GM21390 (cell line): Measurements from ENCODE around the gene ST6GALNAC4.

Source experiments
- ATAC-seq: cut with Tn5 transposase; IDR thresholded peaks from one replicate; pipeline ENCODE4 v1.9.1; 2021; ENCODE audit not compliant: unreplicated experiment

Gene ST6GALNAC4

DNA sequence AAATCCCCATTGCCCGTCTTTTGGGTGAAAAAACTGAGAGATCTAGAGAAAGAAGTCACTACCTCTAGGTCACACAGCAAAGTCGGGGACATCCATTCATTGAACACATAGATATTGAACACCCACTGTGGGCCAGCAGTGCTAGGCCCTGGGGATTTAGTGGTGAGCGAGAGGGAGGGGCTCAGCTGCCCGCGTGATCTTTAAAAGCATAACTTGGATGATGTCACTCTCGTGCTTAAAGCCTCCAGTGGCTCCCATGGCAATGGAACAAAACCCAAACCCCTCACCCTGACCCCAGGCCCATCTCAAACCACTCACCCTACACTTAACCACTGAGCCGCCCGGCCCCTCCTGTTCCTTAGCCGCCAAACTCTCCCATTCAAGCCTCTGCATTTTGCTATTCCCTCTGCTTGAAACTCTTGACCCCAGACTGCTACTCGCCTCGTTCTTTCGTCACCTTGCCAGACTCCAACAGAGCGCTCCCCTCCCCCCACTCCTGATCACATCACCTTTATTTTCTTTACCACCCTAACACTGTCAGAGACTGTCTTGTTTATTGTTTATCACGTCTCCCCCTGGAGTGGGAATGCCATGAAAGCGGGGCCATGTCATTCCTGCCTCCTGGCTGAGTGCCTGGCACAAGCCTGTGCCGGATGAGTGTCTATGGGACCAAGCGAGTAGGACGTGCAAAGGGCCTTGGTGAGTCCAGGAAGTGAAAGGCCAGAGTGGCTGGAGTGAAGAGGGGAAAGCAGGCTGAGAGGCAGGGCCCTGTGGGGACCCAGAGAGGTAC, 14.4 kb upstream of the ST6GALNAC4 start:
- peak; percentile 14 for ATAC-seq

DNA sequence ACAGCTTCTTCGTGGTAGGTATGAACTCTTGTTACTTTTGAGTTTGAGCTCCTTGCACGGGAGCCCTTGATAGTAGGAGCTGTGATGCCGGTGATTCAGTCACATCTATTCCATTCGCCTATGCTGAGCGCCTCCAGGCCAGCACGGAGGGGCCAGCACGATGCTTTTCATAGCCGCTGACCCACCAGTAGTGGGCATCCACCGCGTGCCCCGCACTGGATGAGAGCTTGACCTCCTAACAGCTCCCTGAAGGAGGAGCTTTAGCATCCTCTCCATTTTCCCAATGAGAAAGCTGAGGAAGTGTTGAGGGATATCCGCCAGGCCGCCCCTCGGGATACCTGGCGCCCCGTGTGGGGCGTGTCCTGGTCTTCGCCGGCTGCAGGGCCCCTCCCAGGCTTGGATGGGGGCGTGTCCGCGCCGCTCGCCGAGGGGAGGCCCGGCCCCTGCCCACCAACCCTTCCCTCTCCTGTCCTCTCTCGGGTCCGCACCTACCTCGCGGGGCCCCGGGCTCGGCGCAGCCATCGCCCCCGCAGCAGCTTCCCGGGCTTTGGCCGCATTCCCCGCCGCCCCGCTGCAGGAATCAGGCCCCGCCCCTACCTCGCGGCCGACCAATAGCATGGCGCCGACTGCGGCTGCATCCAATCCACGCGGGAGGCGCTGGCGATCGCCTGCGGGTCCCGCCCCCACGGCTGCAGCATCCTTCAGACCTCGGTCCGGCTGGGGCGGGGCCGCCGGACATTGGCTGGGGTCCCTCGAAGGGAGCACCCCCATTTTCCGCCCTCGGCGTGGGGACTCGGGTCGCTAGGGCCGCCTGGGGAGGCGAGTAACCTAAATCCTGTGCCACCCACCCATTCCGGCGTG, 13.6 kb upstream of the ST6GALNAC4 start, which contains the start of gene PIP5KL1:
Gene PIP5KL1, minus strand, starts transcription at position 547 of the 861 bp plus-strand sequence. Its CDS starts 25 bp downstream, at position 522.
- ATAC-seq: peak; percentile 73

DNA sequence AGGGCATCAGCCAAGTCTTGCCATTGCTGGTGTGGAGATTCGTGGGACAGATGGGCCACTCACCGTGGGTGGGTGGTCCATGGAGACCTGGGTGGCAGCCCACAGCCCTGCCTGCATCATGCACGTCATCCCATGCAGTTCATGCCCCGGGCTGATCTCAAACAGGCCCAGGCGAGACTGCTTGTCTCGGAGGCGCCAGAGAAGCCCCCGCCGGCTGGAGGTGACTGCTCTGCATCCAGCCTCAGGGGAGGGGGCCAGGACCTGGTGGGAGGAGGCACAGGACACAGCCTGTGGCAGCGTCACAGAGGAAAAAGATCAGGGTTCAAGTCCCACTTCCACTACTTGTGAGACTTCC, 12.8 kb upstream of the ST6GALNAC4 start:
- no peak for ATAC-seq

DNA sequence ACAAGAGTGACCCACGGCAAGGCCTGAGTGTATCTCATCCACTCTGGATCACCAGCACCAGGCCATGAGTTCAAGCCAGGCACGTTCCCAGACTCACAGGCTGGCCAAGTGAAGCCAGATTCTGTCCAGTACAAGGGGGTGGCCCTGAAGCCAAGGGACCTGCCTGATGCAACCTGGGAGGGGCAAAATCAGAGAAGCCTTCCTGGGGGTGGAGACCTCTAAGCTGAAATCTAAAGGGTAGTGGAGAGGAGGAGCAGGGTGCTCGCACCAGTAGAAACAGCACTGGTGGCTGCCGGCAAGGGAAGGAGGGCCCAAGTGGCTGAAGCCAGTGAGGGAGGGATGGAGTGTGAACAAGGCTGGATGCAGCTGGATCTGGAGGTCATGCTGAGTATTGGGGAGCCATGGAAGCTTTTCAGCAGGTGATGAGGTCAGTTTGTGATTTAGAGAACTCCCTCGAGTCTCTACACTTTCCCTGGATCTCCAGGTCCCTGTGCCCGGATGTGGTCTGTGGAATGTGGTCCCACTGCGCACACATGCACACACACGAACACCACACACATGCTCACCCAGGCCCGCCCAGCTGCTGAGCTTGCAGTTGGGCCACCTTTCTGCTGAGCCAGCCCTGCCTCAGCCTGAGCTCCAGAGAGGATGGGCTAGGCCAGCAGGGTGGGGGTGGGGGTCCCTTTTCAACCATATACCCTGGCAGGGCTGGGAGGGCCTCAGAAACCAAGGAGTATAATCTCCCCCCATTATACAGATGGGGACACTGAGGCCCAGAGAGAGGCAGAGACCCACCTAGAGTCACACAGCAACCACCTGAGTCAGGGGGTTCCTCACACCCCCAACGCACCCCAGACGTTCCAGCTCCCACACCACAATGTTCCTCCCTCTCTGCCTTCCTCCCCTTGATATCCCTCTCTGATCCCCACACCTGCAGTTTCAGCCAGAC, 12.1 kb upstream of the ST6GALNAC4 start:
- no peak for ATAC-seq

DNA sequence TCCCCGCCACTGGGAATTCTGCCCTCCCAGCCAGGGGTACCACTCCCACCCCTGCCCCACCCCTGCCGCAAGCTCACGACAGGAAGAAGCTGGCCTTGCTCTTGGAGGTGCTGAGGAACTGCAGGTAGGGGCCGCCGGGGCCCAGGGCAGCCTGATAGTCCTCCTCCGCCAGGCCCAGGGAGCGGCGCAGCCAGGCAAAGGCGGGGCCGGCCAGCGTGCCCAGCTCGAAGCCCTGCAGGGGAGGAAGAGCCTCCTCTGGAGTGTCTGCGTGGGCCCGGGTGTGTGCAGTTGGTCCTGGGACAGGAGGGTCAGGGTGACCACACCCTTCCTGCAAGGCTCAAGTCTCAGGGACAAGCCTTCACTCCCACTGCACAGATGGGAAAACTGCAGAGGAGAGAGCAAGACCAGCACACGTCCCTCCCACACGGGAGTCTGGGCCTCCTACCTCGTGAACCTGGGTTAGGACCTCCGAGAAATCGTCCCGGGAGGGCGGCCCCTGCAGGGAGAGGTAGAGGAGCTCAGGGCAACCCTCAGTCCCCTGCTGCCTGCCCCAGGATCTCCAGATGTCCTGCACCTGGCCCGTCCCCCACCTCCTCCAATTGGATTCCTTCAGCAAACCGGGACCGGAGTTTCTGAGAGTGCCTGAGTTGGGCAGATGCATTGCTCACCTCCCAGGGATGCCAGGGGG, 11.3 kb upstream of the ST6GALNAC4 start:
- no peak for ATAC-seq

DNA sequence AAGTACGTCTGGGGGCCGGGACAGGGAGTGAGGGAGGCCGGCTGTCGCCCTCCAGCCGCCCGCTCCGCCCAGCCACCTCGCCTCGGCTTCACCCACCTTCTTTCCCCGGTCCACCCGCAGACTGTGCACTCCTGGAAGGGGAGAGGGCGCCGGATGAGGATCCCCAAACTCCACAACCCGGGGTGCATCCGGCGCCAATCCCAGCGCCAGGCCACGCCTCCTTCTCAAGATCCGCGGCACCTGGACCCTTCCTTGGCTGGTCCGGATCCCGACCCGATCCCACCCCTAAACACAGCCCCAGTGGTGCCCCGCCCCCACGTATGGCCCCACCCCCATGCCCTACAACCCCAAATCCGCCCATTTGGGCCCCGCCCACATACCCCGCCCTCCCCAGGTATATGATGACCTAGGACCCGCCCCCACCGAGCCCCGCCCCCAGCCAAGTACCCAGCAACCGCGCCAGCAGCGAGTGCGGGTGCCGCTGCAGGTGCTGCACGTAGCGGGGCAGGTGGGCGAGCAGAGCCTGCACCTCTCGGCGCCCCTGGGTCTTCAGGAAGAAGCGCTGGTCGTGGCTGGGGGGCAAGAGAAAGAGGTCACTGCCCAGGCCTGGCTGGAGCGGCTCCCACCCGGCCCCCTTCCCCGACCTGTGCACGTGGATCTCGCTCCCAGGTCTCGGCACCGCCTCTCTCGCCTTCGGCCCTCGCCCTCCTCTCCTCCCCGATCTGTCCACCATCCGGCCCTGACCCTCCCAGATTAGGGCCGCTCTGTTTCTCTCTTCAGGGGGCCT, 10.6 kb upstream of the ST6GALNAC4 start:
- ATAC-seq: no peak

DNA sequence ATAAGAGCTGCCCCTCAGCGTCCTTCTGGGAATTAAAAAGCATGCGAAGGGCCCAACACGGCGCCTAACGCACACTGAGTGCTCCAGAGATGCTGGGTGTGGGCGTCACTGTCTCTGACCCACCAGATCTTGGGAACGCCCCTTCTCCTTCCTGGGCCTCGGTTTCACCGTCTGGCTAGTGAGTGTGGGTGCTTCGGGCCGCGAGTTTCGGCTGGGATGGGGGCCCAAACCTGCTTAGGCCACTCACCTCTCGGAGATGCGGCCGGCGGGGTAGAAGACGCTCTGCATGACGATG, 10.0 kb upstream of the ST6GALNAC4 start:
- ATAC-seq: no peak

DNA sequence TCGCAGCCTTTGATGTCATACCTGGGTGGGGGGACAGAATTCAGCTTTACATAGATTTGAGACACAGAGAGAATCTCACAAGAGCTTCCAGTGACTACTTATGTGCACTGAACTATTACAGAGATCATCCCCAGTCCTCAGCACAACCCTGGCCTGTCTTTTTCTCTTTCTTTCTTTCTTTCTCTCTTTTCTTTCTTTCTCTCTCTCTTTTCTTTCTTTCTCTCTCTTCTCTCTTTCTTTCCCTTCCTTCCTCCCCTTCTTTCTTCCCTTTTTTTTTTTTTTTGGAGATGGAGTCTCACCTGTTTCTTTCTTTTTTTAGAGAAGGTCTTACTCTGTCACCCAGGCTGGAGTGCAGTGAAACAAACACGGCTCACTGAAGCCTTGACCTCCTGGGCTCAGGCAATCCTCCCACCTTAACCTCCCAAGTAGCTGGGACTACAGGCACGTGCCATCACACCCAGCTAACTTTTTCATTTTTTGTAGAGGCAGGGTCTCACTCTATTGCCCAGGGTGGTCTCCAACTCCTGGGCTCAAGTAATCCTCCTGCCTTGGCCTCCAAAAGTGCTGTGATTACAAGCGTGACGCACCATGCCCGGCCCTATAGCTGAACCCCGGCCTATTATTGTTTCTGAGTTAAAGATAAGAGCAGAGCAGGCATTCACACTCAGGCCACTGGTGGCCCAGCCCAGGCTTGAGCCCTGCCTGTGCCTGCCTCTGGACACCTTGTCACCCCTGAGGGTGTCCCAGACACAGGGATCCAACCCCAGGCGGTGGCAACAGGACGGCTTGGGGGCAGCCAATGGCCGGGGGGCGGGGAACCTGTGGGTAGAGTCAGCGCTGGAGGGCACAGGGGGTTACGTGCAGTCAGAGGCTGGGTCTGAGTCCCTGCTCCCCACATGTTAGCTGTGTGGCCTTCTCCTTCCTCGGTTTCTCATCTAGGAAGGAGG, 9.4 kb upstream of the ST6GALNAC4 start:
- no peak for ATAC-seq

DNA sequence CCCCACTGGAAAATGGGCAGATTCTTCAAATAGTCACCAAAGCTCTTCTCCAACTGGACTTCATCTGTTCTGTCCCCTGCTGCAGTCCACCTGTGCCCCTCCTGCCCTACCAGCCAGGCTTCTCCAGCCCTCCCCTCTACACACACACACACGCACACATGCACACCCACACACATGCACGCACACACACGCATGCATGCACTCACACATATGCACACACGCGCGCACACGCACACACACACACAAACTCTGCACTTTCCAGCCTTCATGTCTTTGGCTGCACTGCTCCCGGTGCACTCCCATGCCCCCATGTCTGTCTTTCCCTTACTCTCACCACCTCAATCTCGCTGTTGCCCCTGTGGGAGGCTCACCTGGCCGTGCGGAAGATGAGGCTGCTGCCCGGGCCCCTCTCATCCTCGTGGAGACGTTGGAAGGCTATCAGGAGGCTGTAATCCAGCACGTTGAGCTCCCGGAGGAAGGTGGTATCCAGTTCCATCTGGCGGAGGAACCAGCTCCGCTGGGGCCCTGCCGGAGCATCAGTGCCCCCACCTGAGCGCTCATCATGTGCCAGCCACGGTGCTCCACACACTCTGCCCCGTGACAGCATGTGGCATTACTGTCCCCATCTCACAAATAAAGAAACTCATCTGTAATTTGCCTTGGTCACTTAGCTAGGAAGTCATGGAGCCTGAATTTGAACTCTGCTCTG, 8.0 kb upstream of the ST6GALNAC4 start:
- no peak for ATAC-seq

DNA sequence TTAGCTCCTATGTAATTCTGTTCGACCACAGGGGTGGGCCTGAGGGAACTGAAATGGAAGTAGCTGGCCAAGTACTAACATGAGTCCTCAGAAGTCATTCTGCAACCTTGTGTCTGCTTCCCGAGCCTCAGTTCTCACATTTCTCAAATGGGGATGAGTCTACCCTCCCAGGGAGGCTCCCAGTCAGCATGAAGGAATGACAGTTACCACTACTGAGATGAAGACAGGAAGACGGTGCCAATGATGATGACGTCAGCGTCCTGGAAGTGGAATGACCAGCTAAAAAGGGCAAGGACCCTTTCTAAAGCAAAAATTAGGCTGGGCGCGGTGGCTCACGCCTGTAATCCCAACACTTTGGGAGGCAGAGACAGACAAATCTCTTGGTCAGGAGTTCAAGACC, 6.9 kb upstream of the ST6GALNAC4 start:
- no peak for ATAC-seq

DNA sequence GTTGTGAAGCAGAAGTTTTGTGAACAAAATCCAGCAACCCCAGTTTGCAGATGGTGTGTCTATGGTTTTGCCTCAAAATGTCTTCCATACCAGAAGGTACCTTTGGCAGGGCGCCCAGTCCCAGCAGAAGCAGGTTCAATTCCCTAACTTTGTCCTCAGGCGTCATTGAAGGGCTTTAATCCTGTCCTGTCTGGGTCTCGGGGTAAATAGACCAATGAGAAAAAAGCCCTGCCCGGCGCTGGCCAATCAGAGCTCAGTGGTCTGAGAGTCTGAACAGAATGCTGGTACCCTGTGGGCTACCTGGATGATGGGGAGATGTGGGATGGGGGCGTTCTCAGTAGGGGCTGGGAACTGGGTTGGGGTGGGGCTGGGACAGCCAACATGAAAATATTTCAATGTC, 6.2 kb upstream of the ST6GALNAC4 start:
- no peak for ATAC-seq

DNA sequence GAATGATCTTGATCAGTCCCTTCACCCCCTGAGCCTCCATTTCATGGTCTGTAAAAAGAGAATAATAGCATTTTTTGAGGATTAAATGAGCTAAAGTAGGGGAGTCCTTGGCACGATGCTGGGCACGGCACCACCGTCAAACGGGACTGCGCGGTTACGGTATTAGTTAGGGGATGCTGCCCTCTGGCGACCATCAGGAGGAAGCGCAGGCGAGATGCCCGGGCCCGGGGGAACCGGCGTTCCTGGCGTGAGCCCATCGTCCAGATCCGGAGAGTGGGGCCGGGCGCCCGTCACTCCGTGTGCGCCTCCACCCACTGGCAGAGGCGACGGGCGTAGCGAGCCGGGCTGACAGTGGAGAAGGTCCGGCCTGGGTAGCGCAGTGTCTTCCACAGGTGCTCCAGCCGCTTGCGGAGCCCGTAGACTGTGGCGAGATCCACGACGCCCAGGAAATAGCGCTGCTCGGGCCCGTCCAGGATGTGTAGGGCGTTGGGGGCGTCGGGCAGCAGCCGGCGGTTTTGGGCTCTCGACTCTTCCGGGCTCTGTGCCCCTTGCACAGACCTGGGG, 4.8 kb upstream of the ST6GALNAC4 start:
- no peak for ATAC-seq

DNA sequence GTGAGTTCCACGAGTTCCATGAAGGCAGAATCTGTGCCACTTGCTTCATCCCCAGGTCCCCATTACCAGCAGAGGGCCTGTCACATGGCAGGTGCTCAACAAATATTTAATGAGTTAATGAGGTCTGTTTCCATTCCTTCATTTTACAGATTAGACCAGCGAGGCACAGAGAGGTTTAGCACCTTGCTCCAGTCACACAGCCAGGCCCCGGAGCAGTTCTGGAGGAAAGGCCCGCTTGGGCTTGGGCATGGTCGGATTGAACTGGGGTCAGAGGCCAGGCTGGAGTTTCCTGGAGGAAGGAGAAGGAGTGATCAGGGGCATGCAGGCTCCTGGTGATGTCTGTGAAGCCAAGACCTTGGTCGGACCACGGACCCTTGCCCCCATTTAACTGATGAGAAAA, 4.0 kb upstream of the ST6GALNAC4 start:
- no peak for ATAC-seq

DNA sequence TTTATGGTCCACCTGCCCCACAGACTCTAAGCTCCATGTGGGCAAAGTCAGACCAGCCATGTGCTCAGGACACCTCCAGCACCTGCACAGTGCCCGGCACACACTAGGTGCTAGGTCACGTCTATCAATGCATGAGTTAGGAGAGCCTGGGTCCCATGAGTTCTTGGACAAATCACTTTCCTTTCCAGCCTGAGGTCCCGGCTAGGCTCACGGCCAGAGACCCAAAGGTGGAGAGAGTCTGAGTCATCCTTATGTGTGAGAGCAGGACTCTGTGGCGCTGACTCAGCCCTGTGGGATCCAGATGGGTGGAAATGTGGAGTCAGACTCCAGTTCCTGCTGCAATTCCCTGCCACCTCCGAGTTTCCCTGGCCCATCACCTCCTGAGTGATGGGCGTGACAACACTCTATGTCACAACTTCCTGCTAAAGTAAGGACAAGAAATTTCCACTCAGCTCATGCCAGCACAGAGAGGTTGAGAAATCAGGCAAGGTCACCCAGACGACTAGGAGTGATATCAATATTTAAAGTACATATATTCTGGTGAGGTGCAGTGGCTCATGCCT, 2.5 kb upstream of the ST6GALNAC4 start:
- ATAC-seq: no peak

DNA sequence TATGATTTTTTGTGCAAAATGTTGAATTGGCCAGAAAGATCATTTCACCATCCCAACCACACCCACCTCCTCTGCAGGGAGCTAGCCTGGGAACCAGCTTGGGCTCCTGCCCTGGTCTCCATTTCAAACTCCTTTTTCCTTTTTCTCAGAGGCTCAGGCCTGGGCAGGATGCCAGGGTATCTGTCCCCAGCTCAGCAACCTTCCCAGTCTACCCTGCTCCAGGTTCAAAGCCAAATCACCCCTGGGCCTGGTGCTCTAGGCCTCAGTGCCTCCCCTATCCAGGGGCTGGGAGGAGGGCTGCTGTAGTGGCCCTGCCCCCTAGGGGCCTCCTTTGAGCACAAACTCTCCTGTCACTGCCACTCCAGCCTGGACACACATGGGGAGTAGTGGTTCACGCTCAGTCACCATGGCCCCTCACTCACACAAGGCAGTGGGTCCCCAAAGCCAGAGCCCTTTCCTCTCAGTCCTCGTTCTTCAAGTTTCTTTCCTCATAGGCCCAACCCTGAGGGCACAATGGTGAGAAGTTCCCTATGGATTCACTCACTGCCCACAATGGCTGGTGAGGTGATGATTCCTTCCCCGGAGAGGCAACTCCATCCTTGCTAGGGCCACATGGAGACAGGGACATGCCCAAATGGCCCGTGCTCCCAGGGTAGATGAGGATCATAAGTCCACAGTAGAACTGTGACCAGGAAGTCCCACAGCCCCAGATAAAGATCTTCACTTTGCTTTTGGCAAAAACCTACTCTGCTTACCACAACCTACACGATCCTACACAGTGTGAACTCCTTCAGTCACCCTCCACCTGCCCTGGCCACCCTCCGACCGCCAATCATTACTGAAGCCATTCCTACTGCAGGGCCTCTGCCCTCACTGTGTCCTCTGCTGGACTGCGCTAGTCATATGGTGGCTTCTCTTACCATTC, 1.6 kb upstream of the ST6GALNAC4 start:
- ATAC-seq: no peak

DNA sequence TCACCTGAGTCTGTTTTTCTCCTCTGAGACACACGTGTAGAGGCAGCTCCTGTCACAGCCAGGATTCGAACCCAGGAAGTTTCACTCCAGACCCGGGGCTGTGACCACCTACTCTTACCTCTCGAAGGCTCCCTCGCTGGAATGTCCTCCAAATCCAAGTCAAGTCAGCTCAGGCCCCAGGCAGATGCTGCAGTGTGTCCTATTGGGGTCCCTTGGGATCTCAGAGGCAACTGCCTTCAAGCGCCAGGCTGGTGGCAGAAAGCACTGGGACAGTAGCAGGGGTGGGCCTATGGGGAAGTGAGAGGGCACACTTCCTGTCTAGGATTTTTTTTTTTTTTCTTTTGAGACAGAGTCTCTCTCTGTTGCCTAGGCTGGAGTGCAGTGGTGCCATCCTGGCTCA, 762 bp upstream of the ST6GALNAC4 start:
- ATAC-seq: peak; percentile 29
